GM18502 (cell line): ENCODE measurements around the gene PEX11G.
A peak's percentile ranks its signal among the peaks of the same experiment; 100 is the strongest.

Experiments used
- ATAC-seq: cut with Tn5 transposase; IDR thresholded peaks from one replicate; pipeline ENCODE4 v1.9.1; 2021; ENCODE audit warnings: mild to moderate bottlenecking; ENCODE audit not compliant: unreplicated experiment, poor library complexity

PEX11G gene

GRCh38 chr19:7488736-7489353, at the start of gene PEX11G:
Gene PEX11G (minus strand): TSS chr19:7489035. CDS start chr19:7489010, 25 bp downstream.
- peak; percentile 83 for ATAC-seq

- ATAC-seq, result no peak
These were observed 47.3 kb upstream of the PEX11G start for GRCh38 chr19:7535998-7536695.

GRCh38 chr19:7535047-7535997, 46.5 kb upstream of the PEX11G start, which contains the start of gene PNPLA6:
Gene PNPLA6 (plus strand): TSS chr19:7535717. CDS start chr19:7535789, 72 bp downstream.
- ATAC-seq, result peak; percentile 71

- ATAC-seq, result peak; percentile 4
These were observed 45.8 kb upstream of the PEX11G start for GRCh38 chr19:7534531-7535046.

GRCh38 chr19:7533925-7534480, 45.2 kb upstream of the PEX11G start:
- no peak for ATAC-seq

GRCh38 chr19:7533281-7533885, 44.5 kb upstream of the PEX11G start:
- no peak for ATAC-seq

- no peak for ATAC-seq
These were observed 41.0 kb upstream of the PEX11G start for GRCh38 chr19:7529610-7530490.

GRCh38 chr19:7529246-7529600, 40.4 kb upstream of the PEX11G start:
- no peak for ATAC-seq

GRCh38 chr19:7528522-7529245, 39.8 kb upstream of the PEX11G start:
- ATAC-seq, result no peak

GRCh38 chr19:7528192-7528519, 39.3 kb upstream of the PEX11G start:
- ATAC-seq, result no peak

GRCh38 chr19:7527516-7528191, 38.8 kb upstream of the PEX11G start:
- ATAC-seq, result no peak

- no peak for ATAC-seq
These were observed 37.5 kb upstream of the PEX11G start for GRCh38 chr19:7526059-7526929.

- no peak for ATAC-seq
These were observed 36.3 kb upstream of the PEX11G start for GRCh38 chr19:7524992-7525739.

GRCh38 chr19:7524523-7524922, 35.7 kb upstream of the PEX11G start:
- ATAC-seq, result no peak

GRCh38 chr19:7522923-7523667, 34.3 kb upstream of the PEX11G start:
- ATAC-seq, result no peak
